ENCODE results near the gene SORCS2. TPM values are rescaled to one million over a fixed set of nuclear protein-coding genes. Genes with fewer than 3 reads are reported as not detected.

The SORCS2 gene
- total and polyA plus RNA-seq, 9 donors: 7.4 to 24.9 (median 13.0) TPM

DNA sequence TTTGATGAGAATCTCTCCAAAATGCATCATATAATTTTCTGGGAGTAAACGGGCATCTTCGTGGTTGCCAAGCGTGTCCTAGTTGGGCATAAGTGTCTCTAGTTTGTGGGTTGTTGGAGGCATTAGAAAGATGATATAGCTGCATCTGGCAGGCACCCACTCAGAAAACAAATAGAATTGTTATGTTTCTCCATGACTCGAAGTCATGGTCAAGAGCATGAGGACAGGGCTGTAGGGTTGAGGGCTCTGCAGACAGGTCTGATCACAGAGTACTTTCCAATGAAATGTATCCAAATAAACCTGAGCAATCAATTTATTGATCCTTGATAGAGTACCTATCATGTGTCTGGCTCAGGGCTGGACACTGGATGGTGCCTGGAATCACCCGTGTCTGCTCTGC lies 82.7 kb downstream of the SORCS2 start:
- WGBS (ENCODE audit: insufficient coverage): 83% methylated on average over 2 of the region's 5 CpGs
- Histone ChIP-seq H3K4me3 (ENCODE audit: low read length) (no peak overlapping the region), H3K4me1 (ENCODE audit: control insufficient read depth, insufficient read depth, low read length) (peaks cover 39% of the 10 kb centered on the region), H3K36me3 (ENCODE audit: control insufficient read depth, insufficient read depth, low read length) (no peaks in the 10 kb centered on the region), H3K27ac (ENCODE audit: low read length) (no peak overlapping the region), H3K27me3 (ENCODE audit: control insufficient read depth, insufficient read depth, low read length) (peaks cover 12% of the 10 kb centered on the region), H3K9me3 (replicated peaks; ENCODE audit: control insufficient read depth, low read depth, low read length) (peaks cover 2% of the 10 kb centered on the region)
- DNase-seq: no peak

DNA sequence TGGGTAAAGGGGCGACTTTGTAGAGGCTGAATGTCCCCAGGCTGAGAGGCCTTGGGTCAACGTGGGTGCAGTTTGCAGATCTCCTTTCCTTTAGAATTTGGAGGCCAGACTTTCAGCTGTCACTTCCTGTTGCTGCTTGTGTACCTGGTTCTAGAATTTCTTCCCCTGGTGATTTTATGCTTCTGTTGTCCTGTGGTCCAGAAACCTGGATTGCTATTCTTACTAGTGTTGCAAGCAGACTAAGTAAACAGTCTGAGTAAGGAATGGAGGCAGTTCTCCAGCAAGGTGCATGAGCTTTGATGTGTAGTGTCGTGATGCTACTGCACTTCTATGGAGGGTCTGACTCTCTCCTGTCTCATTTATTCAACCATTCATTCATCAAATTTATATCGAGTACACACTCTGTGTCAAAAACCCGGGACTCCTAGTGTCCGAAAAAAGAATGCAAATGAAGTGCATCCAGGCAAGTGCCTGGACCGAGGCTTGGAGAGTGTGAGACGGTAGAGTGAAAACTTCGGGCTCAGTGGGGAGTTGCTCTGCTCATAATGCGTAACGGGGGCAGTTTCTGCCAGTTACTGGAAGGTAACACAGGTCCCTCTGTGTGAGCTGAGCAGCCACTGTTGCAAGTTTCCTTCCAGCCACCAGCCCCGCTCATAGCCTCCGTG lies 83.3 kb downstream of the SORCS2 start:
- peaks cover 39% of the 10 kb centered on the region for H3K4me1 ChIP-seq (ENCODE audit: control insufficient read depth, insufficient read depth, low read length)
- 50% methylated on average over 12 of the region's 13 CpGs for WGBS (ENCODE audit: insufficient coverage)
- DNase-seq: no peak
- peak overlapping the region; percentile 70 for H3K27ac ChIP-seq (ENCODE audit: low read length)
- no peak overlapping the region for H3K4me3 ChIP-seq (ENCODE audit: low read length)
- no peaks in the 10 kb centered on the region for H3K36me3 ChIP-seq (ENCODE audit: control insufficient read depth, insufficient read depth, low read length)
- H3K9me3 ChIP-seq (replicated peaks; ENCODE audit: control insufficient read depth, low read depth, low read length): peaks cover 2% of the 10 kb centered on the region
- H3K27me3 ChIP-seq (ENCODE audit: control insufficient read depth, insufficient read depth, low read length): peaks cover 12% of the 10 kb centered on the region

DNA sequence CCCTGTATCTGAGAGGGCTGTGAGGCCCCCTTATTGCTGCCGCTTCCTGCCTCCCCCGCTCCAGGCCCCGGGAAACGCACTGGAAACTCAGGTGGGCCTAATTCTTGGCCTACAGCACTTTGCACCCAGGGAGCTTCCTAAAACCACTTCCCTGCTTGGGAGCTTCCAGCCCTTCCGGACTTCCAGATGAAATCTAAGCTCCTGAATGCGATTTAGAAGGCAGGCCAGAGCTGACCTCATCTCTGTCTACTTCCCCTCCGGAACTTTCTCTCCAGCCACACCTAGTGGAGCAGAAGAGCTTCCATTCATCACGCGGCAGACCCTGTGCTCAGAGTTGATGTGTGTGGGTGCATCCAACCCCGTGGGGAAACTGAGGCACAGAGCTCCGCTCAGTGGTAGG lies 84.2 kb downstream of the SORCS2 start:
- no peaks in the 10 kb centered on the region for H3K36me3 ChIP-seq (ENCODE audit: control insufficient read depth, insufficient read depth, low read length)
- 9% methylated on average over 4 of the region's 11 CpGs for WGBS (ENCODE audit: insufficient coverage)
- H3K4me1 ChIP-seq (ENCODE audit: control insufficient read depth, insufficient read depth, low read length): peaks cover 44% of the 10 kb centered on the region
- no peaks in the 10 kb centered on the region for H3K9me3 ChIP-seq (replicated peaks; ENCODE audit: control insufficient read depth, low read depth, low read length)
- peak; percentile 96 for DNase-seq
- peak overlapping the region; percentile 70 for H3K27ac ChIP-seq (ENCODE audit: low read length)
- peaks cover 16% of the 10 kb centered on the region for H3K27me3 ChIP-seq (ENCODE audit: control insufficient read depth, insufficient read depth, low read length)
- H3K4me3 ChIP-seq (ENCODE audit: low read length): no peak overlapping the region

DNA sequence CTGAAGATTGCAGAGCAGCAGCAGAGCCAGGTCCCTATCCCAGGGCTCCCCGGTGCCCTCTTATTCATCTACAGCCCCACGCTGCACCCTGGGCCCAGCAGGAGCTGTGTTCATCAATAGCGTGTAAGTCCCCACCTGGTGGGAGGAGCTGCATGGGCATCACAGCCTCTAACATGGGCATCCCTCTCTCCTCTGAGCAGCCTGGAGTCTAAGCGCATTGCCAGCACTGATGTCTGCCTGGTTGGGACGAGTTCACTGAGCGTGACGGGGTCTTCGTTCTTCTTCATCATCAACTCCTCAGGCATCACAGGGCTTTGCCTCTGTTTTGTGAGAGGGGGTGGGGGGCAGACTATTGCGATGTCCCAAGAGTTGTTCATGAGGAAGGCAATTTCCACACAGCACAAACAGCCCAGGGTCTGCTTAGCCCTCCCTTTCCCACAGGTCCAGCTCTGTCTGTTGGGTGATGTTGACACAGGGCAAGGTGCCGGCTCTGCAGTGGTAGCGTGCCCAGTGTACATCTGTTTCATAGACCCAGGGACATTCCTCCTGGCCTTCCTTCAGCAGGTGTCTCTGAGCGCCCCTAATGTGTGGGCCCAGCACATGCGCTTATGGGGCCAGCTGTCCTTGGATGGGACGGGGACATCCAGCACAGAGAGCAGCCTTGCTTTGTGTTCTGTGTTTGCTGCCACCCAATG lies 85.9 kb downstream of the SORCS2 start:
- DNase-seq: no peak
- 69% methylated on average over 2 of the region's 14 CpGs for WGBS (ENCODE audit: insufficient coverage)
- peaks cover 46% of the 10 kb centered on the region for H3K4me1 ChIP-seq (ENCODE audit: control insufficient read depth, insufficient read depth, low read length)

DNA sequence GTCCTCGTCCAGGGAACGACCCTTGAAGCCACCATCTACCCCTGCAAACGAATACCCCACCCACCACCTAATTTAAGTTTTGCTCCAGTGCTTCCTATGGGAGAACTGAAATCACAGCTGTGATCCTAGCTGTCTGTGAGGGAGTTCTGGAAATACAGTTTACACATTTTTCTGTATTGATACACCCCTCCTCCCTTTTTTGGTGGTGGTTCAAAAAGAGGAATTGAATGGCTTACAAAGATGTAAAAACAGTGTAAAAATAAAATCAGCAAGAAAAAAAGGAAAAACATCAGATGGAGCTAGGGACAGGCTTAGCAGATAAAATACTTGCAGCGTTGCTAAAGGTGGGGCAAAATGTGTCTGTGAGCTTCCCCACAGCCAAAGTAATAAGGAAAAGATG lies 86.6 kb downstream of the SORCS2 start:
- Histone ChIP-seq H3K27me3 (ENCODE audit: control insufficient read depth, insufficient read depth, low read length) (peaks cover 10% of the 10 kb centered on the region), H3K27ac (ENCODE audit: low read length) (no peak overlapping the region), H3K4me1 (ENCODE audit: control insufficient read depth, insufficient read depth, low read length) (peaks cover 46% of the 10 kb centered on the region), H3K9me3 (replicated peaks; ENCODE audit: control insufficient read depth, low read depth, low read length) (no peaks in the 10 kb centered on the region), H3K36me3 (ENCODE audit: control insufficient read depth, insufficient read depth, low read length) (no peaks in the 10 kb centered on the region), H3K4me3 (ENCODE audit: low read length) (no peak overlapping the region)
- peak; percentile 72 for DNase-seq
- 33% methylated on average over 1 of the region's 4 CpGs for WGBS (ENCODE audit: insufficient coverage)

More for the DNA sequence above, 85.9 kb downstream of the SORCS2 start:
- peaks cover 13% of the 10 kb centered on the region for H3K27me3 ChIP-seq (ENCODE audit: control insufficient read depth, insufficient read depth, low read length)
- H3K27ac ChIP-seq (ENCODE audit: low read length): no peak overlapping the region
- H3K9me3 ChIP-seq (replicated peaks; ENCODE audit: control insufficient read depth, low read depth, low read length): no peaks in the 10 kb centered on the region
- no peaks in the 10 kb centered on the region for H3K36me3 ChIP-seq (ENCODE audit: control insufficient read depth, insufficient read depth, low read length)
- H3K4me3 ChIP-seq (ENCODE audit: low read length): no peak overlapping the region

DNA sequence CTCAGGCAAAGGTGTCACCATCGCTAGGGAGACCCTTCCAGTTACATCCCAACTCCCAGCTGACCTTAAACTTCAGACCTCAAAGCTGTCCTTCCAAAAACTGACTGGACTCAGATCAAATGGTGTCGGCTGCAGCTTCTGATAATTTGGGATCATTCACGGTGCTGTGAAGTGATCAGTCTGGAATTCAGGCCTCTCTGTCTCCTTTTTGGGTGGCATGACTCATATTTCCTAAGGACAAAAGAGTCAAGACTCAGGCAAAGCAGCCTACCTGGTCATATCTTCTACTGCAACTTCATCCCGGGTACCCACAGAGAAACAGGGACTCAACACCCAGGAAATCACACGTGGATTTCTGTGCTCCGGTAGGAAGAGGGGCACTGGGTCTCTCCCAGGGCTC lies 87.6 kb downstream of the SORCS2 start:
- H3K4me3 ChIP-seq (ENCODE audit: low read length): no peak overlapping the region
- H3K27me3 ChIP-seq (ENCODE audit: control insufficient read depth, insufficient read depth, low read length): peaks cover 12% of the 10 kb centered on the region
- DNase-seq: no peak
- no peaks in the 10 kb centered on the region for H3K36me3 ChIP-seq (ENCODE audit: control insufficient read depth, insufficient read depth, low read length)
- H3K4me1 ChIP-seq (ENCODE audit: control insufficient read depth, insufficient read depth, low read length): peaks cover 46% of the 10 kb centered on the region
- H3K27ac ChIP-seq (ENCODE audit: low read length): no peak overlapping the region
- 80% methylated on average over 3 of the region's 6 CpGs for WGBS (ENCODE audit: insufficient coverage)
- no peaks in the 10 kb centered on the region for H3K9me3 ChIP-seq (replicated peaks; ENCODE audit: control insufficient read depth, low read depth, low read length)

GRCh38 chr4:7280926-7281690 lies 88.8 kb downstream of the SORCS2 start:
- Histone ChIP-seq H3K9me3 (replicated peaks; ENCODE audit: control insufficient read depth, low read depth, low read length) (no peaks in the 10 kb centered on the region), H3K4me1 (ENCODE audit: control insufficient read depth, insufficient read depth, low read length) (peaks cover 47% of the 10 kb centered on the region), H3K36me3 (ENCODE audit: control insufficient read depth, insufficient read depth, low read length) (no peaks in the 10 kb centered on the region), H3K27ac (ENCODE audit: low read length) (no peak overlapping the region), H3K27me3 (ENCODE audit: control insufficient read depth, insufficient read depth, low read length) (peaks cover 15% of the 10 kb centered on the region), H3K4me3 (ENCODE audit: low read length) (no peak overlapping the region)
- no peak for DNase-seq
- WGBS (ENCODE audit: insufficient coverage): 69% methylated on average over 16 of the region's 24 CpGs

DNA sequence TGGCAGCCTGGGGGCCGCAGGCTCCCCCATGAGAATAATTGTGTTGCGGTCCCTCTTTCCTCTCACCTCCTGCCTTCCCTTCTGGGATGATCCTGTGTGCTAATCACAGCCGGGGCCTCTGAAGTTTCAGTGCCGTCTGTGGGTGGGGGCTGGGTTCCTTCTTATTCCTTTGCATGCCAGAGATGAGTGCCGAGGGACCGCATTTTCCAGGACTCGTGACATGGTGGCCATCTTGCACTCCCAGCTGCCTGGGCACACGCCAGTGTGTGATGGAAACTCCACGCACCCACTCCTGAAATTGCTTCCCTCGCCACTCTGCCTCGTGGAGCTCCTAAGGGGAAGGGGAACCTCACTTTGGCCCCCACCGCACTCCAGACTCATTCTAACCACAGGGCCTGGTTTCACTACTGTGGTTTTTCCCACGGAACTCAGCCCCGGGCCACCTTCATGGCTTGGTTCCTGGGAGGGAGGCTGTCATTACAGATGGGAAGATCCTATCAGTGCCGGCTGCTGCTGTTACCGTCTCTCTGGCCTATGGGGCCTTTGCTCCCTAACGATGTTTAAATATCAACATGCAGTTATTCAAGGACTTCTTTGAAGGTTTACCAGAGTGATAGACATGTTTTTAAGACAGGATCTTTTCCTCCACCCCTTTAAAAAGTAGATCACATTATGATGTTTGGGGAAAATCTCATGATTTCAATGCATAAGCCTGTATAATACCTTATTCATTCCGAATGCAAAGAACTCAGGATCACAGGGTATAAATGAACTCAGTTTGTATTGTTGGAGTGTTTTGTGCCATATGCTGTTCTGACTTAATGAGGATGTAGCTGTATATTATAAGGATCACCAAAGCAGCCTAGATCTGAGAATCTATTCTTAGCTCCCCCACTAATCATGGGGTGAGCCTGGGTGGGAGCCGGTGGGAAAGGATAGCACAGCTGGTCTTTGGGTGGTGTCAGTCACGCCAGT lies 89.6 kb downstream of the SORCS2 start:
- H3K9me3 ChIP-seq (replicated peaks; ENCODE audit: control insufficient read depth, low read depth, low read length): no peaks in the 10 kb centered on the region
- no peak overlapping the region for H3K4me3 ChIP-seq (ENCODE audit: low read length)
- no peaks in the 10 kb centered on the region for H3K36me3 ChIP-seq (ENCODE audit: control insufficient read depth, insufficient read depth, low read length)
- H3K4me1 ChIP-seq (ENCODE audit: control insufficient read depth, insufficient read depth, low read length): peaks cover 47% of the 10 kb centered on the region
- no peak for DNase-seq
- WGBS (ENCODE audit: insufficient coverage): 71% methylated on average over 8 of the region's 20 CpGs
- peaks cover 18% of the 10 kb centered on the region for H3K27me3 ChIP-seq (ENCODE audit: control insufficient read depth, insufficient read depth, low read length)
- no peak overlapping the region for H3K27ac ChIP-seq (ENCODE audit: low read length)

- no peaks in the 10 kb centered on the region for H3K36me3 ChIP-seq (ENCODE audit: control insufficient read depth, insufficient read depth, low read length)
- no peak overlapping the region for H3K4me3 ChIP-seq (ENCODE audit: low read length)
- WGBS (ENCODE audit: insufficient coverage): 66% methylated on average over 7 of the region's 8 CpGs
- H3K27me3 ChIP-seq (ENCODE audit: control insufficient read depth, insufficient read depth, low read length): peaks cover 18% of the 10 kb centered on the region
- no peaks in the 10 kb centered on the region for H3K9me3 ChIP-seq (replicated peaks; ENCODE audit: control insufficient read depth, low read depth, low read length)
- H3K27ac ChIP-seq (ENCODE audit: low read length): no peak overlapping the region
- peaks cover 49% of the 10 kb centered on the region for H3K4me1 ChIP-seq (ENCODE audit: control insufficient read depth, insufficient read depth, low read length)
- no peak for DNase-seq
These were observed 90.6 kb downstream of the SORCS2 start for GRCh38 chr4:7282786-7283440.
